H7 (cell line): ENCODE data around the gene BABAM2. TPM values are rescaled to one million over a fixed set of nuclear protein-coding genes. Genes with fewer than 3 reads are reported as not detected.
A peak's percentile ranks its signal among the peaks of the same experiment; 100 is the strongest.
"Not testable (repeated sequence)": the region's sequence is repeated elsewhere in the genome, so short reads cannot be mapped to it uniquely, and the experiment has no call there.

ENCODE experiments used
- DNase-seq: peaks from one replicate; pipeline ENCODE4 v3.0.0; 2012
- H3K27me3 ChIP-seq: 2 replicates; pipeline ENCODE4 v1.6.0; 2011; ENCODE audit warnings: mild to moderate bottlenecking, low read length; ENCODE audit not compliant: control insufficient read depth, insufficient read depth
- H3K36me3 ChIP-seq: replicated peaks from 2 replicates; pipeline ENCODE4 v1.5.1; 2011; ENCODE audit warnings: low read length; ENCODE audit not compliant: control insufficient read depth, insufficient read depth
- H3K4me3 ChIP-seq: 2 replicates; pipeline ENCODE4 v1.5.1; 2011; ENCODE audit warnings: low read depth, mild to moderate bottlenecking, control low read depth, low read length, moderate library complexity; ENCODE audit not compliant: insufficient read depth
- total RNA-seq: library from RNA; depleted of rRNA; stranded (reverse); fragments of >200 nt; shearing (Covaris generic); gene quantifications from 2 replicates; pipeline ENCODE4 v1.2.3, GENCODE V29; 2014

BABAM2 gene
- total RNA-seq, 1 experiment from 2014 or later, result 25.3 TPM

GRCh38 chr2:28367667-28368356 is 477.3 kb downstream of the BABAM2 start:
- H3K27me3 ChIP-seq, result no peaks in the 10 kb centered on the region
- H3K36me3 ChIP-seq, result no peaks in the 10 kb centered on the region
- peak; percentile 57 for DNase-seq
- H3K4me3 ChIP-seq, result no peak overlapping the region

GRCh38 chr2:28368357-28368798 is 477.8 kb downstream of the BABAM2 start:
- no peaks in the 10 kb centered on the region for H3K27me3 ChIP-seq
- H3K4me3 ChIP-seq, result no peak overlapping the region
- DNase-seq, result no peak
- no peaks in the 10 kb centered on the region for H3K36me3 ChIP-seq

GRCh38 chr2:28369358-28369757 is 478.8 kb downstream of the BABAM2 start:
- no peaks in the 10 kb centered on the region for H3K27me3 ChIP-seq
- H3K36me3 ChIP-seq, result no peaks in the 10 kb centered on the region
- no peak for DNase-seq
- H3K4me3 ChIP-seq, result no peak overlapping the region

- H3K4me3 ChIP-seq, result no peak overlapping the region
- DNase-seq, result no peak
- H3K27me3 ChIP-seq, result no peaks in the 10 kb centered on the region
- H3K36me3 ChIP-seq, result no peaks in the 10 kb centered on the region
Observed at GRCh38 chr2:28370354-28370753, 479.8 kb downstream of the BABAM2 start.

- not testable (repeated sequence) for H3K36me3 ChIP-seq, H3K4me3 ChIP-seq, DNase-seq, H3K27me3 ChIP-seq
Observed at GRCh38 chr2:28371728-28372127, 481.2 kb downstream of the BABAM2 start.

GRCh38 chr2:28373854-28374253 is 483.3 kb downstream of the BABAM2 start:
- DNase-seq, result no peak
- Histone ChIP-seq H3K36me3 (no peaks in the 10 kb centered on the region), H3K27me3 (no peaks in the 10 kb centered on the region), H3K4me3 (no peak overlapping the region)

- Histone ChIP-seq H3K27me3 (no peaks in the 10 kb centered on the region), H3K4me3 (no peak overlapping the region), H3K36me3 (no peaks in the 10 kb centered on the region)
- no peak for DNase-seq
Observed at GRCh38 chr2:28374331-28374730, 483.8 kb downstream of the BABAM2 start.

- H3K4me3 ChIP-seq, result no peak overlapping the region
- no peaks in the 10 kb centered on the region for H3K36me3 ChIP-seq
- DNase-seq, result no peak
- H3K27me3 ChIP-seq, result no peaks in the 10 kb centered on the region
Observed at GRCh38 chr2:28375236-28375635, 484.7 kb downstream of the BABAM2 start.

- DNase-seq, result no peak
- H3K27me3 ChIP-seq, result peaks cover 2% of the 10 kb centered on the region
- H3K36me3 ChIP-seq, result no peaks in the 10 kb centered on the region
- no peak overlapping the region for H3K4me3 ChIP-seq
Observed at GRCh38 chr2:28375742-28376631, 485.5 kb downstream of the BABAM2 start.

- DNase-seq, result peak; percentile 48
- no peaks in the 10 kb centered on the region for H3K36me3 ChIP-seq
- H3K4me3 ChIP-seq, result no peak overlapping the region
- peaks cover 2% of the 10 kb centered on the region for H3K27me3 ChIP-seq
Observed at GRCh38 chr2:28377195-28377816, 486.8 kb downstream of the BABAM2 start.

- no peaks in the 10 kb centered on the region for H3K36me3 ChIP-seq
- DNase-seq, result peak; percentile 77
- H3K4me3 ChIP-seq, result no peak overlapping the region
Observed at GRCh38 chr2:28377984-28378678, 487.6 kb downstream of the BABAM2 start.

GRCh38 chr2:28378679-28379584 is 488.4 kb downstream of the BABAM2 start:
- no peaks in the 10 kb centered on the region for H3K36me3 ChIP-seq
- no peak overlapping the region for H3K4me3 ChIP-seq
- peaks cover 2% of the 10 kb centered on the region for H3K27me3 ChIP-seq
- DNase-seq, result no peak

More at GRCh38 chr2:28377984-28378678, 487.6 kb downstream of the BABAM2 start:
- H3K27me3 ChIP-seq, result peaks cover 2% of the 10 kb centered on the region

GRCh38 chr2:28380219-28380618 is 489.7 kb downstream of the BABAM2 start:
- no peak overlapping the region for H3K4me3 ChIP-seq

More at GRCh38 chr2:28380219-28380618, 489.7 kb downstream of the BABAM2 start:
- Histone ChIP-seq H3K36me3 (no peaks in the 10 kb centered on the region), H3K27me3 (peaks cover 2% of the 10 kb centered on the region)
- no peak for DNase-seq
